Liver (tissue), 9 donors: Measurements from ENCODE around the gene MUCL3. TPM values are rescaled to one million over a fixed set of nuclear protein-coding genes. Genes with fewer than 3 reads are reported as not detected.

ENCODE experiments used
- DNase-seq: peaks from one replicate; pipeline ENCODE4 v3.0.0-alpha.2; 2017; ENCODE audit warnings: low spot score
- H3K27ac ChIP-seq, 2 donors: one replicate each; pipeline ENCODE4 v1.7.0; 2013; ENCODE audit warnings: inconsistent platforms in 2 of 2, low read length in 2 of 2, control low read depth in 1 of 2, low read depth in 1 of 2, mild to moderate bottlenecking in 1 of 2
- H3K27me3 ChIP-seq, 4 donors: one replicate each; pipeline versions ENCODE4 v1.6.1 to v1.7.0; 2013; ENCODE audit warnings: low read length in 3 of 4, inconsistent platforms in 1 of 4, mild to moderate bottlenecking in 1 of 4, moderate library complexity in 1 of 4; ENCODE audit not compliant: control insufficient read depth in 4 of 4, insufficient read depth in 4 of 4
- H3K36me3 ChIP-seq, 4 donors: one replicate each; pipeline versions ENCODE4 v1.6.1 to v1.7.0; 2013; ENCODE audit warnings: low read length in 3 of 4, mild to moderate bottlenecking in 3 of 4, low read depth in 1 of 4, moderate library complexity in 1 of 4; ENCODE audit not compliant: control insufficient read depth in 4 of 4, insufficient read depth in 3 of 4
- H3K4me1 ChIP-seq, 4 donors: one replicate each; pipeline versions ENCODE4 v1.6.1 to v1.7.0; 2013; ENCODE audit warnings: low read length in 3 of 4, mild to moderate bottlenecking in 3 of 4, moderate library complexity in 1 of 4; ENCODE audit not compliant: control insufficient read depth in 4 of 4, insufficient read depth in 4 of 4
- H3K4me3 ChIP-seq, 3 donors: one replicate each; pipeline versions ENCODE4 v1.6.1 to v1.7.0; 2013; ENCODE audit warnings: low read length in 3 of 3, control low read depth in 1 of 3, low read depth in 1 of 3, mild to moderate bottlenecking in 1 of 3
- H3K9ac ChIP-seq, 2 donors: one replicate each; pipeline ENCODE4 v1.7.0; 2013; ENCODE audit warnings: low read length in 2 of 2, mild to moderate bottlenecking in 2 of 2, moderate library complexity in 2 of 2, control low read depth in 1 of 2, low read depth in 1 of 2
- H3K9me3 ChIP-seq, 4 donors: one replicate each; pipeline versions ENCODE4 v1.6.1 to v1.7.0; 2013; ENCODE audit warnings: low read length in 3 of 4; ENCODE audit not compliant: control insufficient read depth in 4 of 4
- ATF3 ChIP-seq: IDR thresholded peaks from 2 replicates; pipeline ENCODE4 v1.6.1; 2016; ENCODE audit warnings: antibody characterized with exemption
- CTCF ChIP-seq: fragments of 150-350 bp; IDR thresholded peaks from 2 replicates; pipeline ENCODE4 v1.5.1; 2017; ENCODE audit warnings: improper control_type of control experiment, low read depth, low read length; ENCODE audit not compliant: missing input control
- EGR1 ChIP-seq, 2 donors: IDR thresholded peaks; 2 replicates each; pipeline ENCODE4 v1.6.1; 2016 to 2018; ENCODE audit warnings: antibody characterized with exemption in 2 of 2, low read depth in 2 of 2
- FOXA2 ChIP-seq: IDR thresholded peaks from 2 replicates; pipeline ENCODE4 v1.6.1; 2016; ENCODE audit warnings: antibody characterized with exemption
- GABPA ChIP-seq, 2 donors: IDR thresholded peaks in 1 of 2; conservative IDR thresholded peaks in 1 of 2; 2 replicates each; pipeline ENCODE4 v1.6.1; 2016; ENCODE audit warnings: antibody characterized with exemption in 2 of 2, mild to moderate bottlenecking in 1 of 2, moderate library complexity in 1 of 2
- HNF4A ChIP-seq, 2 donors: conservative IDR thresholded peaks; 2 replicates each; pipeline ENCODE4 v1.6.1; 2016; ENCODE audit warnings: antibody characterized with exemption in 2 of 2, mild to moderate bottlenecking in 2 of 2
- HNF4G ChIP-seq: IDR thresholded peaks from 2 replicates; pipeline ENCODE4 v1.6.1; 2016; ENCODE audit warnings: antibody characterized with exemption
- JUND ChIP-seq, 2 donors: IDR thresholded peaks; 2 replicates each; pipeline ENCODE4 v1.6.1; 2016; ENCODE audit warnings: antibody characterized with exemption in 2 of 2
- MAX ChIP-seq: IDR thresholded peaks from 2 replicates; pipeline ENCODE4 v1.6.1; 2016; ENCODE audit warnings: antibody characterized with exemption
- NR2F2 ChIP-seq: IDR thresholded peaks from 2 replicates; pipeline ENCODE4 v1.6.1; 2016; ENCODE audit warnings: antibody characterized with exemption
- RAD21 ChIP-seq, 2 donors: IDR thresholded peaks; 2 replicates each; pipeline ENCODE4 v1.6.1; 2016; ENCODE audit warnings: antibody characterized with exemption in 2 of 2, mild to moderate bottlenecking in 2 of 2
- YY1 ChIP-seq: IDR thresholded peaks from 2 replicates; pipeline ENCODE4 v1.6.1; 2016; ENCODE audit warnings: antibody characterized with exemption, mild to moderate bottlenecking
- ZBTB33 ChIP-seq: IDR thresholded peaks from 2 replicates; pipeline ENCODE4 v1.6.1; 2016; ENCODE audit warnings: antibody characterized with exemption
- WGBS: extraction: QIAGEN DNeasy Blood & Tissue Kit; methylation state at CpG from one replicate; pipeline ENCODE4 v1.1.7; 2013; 5-methylcytosine and 5-hydroxymethylcytosine counted together
- polyA plus RNA-seq, 2 donors: library from polyadenylated mRNA; stranded (reverse) in 1 of 2; unstranded in 1 of 2; fragments of 200-250 nt in 1 of 2; fragments of >200 nt in 1 of 2; fragmentation: Nextera tagmentation in 1 of 2; extraction: Ambion mirVana in 1 of 2; gene quantifications; one replicate each; pipeline versions ENCODE4 v1.2.1 to v1.2.3, GENCODE V29; 2013 to 2015
- total RNA-seq, 2 donors: library from RNA; depleted of rRNA; stranded (reverse); fragments of >200 nt; gene quantifications; one replicate each; pipeline ENCODE4 v1.2.3, GENCODE V29; 2014
- donor health status: healthy.
- donor health status: healthy.
- donor health status: healthy.
- donor health status: healthy.
- donor health status: healthy.

MUCL3 gene
- total and polyA plus RNA-seq, 4 donors = under 0.01 TPM; not detected in 3

GRCh38 chr6:30917041-30917440 is 23.7 kb upstream of the MUCL3 start:
- Histone ChIP-seq H3K9me3 (no peaks in the 10 kb centered on the region), H3K36me3 (peaks cover 10 to 42% (median 23%) of the 10 kb centered on the region in 4 donors), H3K4me3 (no peak overlapping the region), H3K27ac (no peak overlapping the region), H3K4me1 (peaks cover 0 to 35% (median 25%) of the 10 kb centered on the region in 4 donors), H3K9ac (no peak overlapping the region), H3K27me3 (no peaks in the 10 kb centered on the region)
- DNase-seq = no peak
- WGBS = 95% methylated on average over 7 of the region's 7 CpGs
- TF ChIP-seq HNF4G (no peak), NR2F2 (no peak), JUND (IDR thresholded peaks at IDR 0.05) (no peak), FOXA2 (no peak), RAD21 (IDR thresholded peaks at IDR 0.05) (no peak), CTCF (no peak), GABPA (IDR thresholded peaks at IDR 0.05 in 1 of 2, conservative IDR thresholded peaks at IDR 0.05 in 1 of 2) (no peak), MAX (no peak), EGR1 (IDR thresholded peaks at IDR 0.05; ENCODE audit: low read depth in 2 of 2) (no peak), ATF3 (no peak), HNF4A (conservative IDR thresholded peaks at IDR 0.05) (no peak), ZBTB33 (no peak), YY1 (no peak)

- 90% methylated on average over 8 of the region's 8 CpGs for WGBS
- TF ChIP-seq HNF4A (conservative IDR thresholded peaks at IDR 0.05) (no peak), NR2F2 (no peak), ZBTB33 (no peak), GABPA (IDR thresholded peaks at IDR 0.05 in 1 of 2, conservative IDR thresholded peaks at IDR 0.05 in 1 of 2) (no peak), HNF4G (no peak)
- no peak for DNase-seq
- no peaks in the 10 kb centered on the region for H3K27me3 ChIP-seq
- H3K4me1 ChIP-seq = peaks cover 0 to 31% (median 23%) of the 10 kb centered on the region in 4 donors
- H3K9ac ChIP-seq = no peak overlapping the region
- H3K27ac ChIP-seq = no peak overlapping the region
- H3K4me3 ChIP-seq = no peak overlapping the region
- peaks cover 9 to 47% (median 27%) of the 10 kb centered on the region in 4 donors for H3K36me3 ChIP-seq
- no peaks in the 10 kb centered on the region for H3K9me3 ChIP-seq
These were observed 23.3 kb upstream of the MUCL3 start for GRCh38 chr6:30917487-30917886.
